Esophagus squamous epithelium (tissue), 5 donors: ENCODE data around the gene KNCN. TPM values are rescaled to one million over a fixed set of nuclear protein-coding genes. Genes with fewer than 3 reads are reported as not detected.

Experiments used
- DNase-seq: peaks from one replicate; lab custom pipeline; 2025; lab: John Stamatoyannopoulos, UW
- H3K27ac ChIP-seq, 4 donors: fragments of 200-600 bp; sonication (generic); one replicate each; pipeline ENCODE4 v1.5.1; 2016 to 2019; ENCODE audit warnings: mild to moderate bottlenecking in 1 of 4
- H3K27me3 ChIP-seq, 4 donors: fragments of 200-600 bp; sonication (generic); 1 replicate in 3 of 4; 2 replicates in 1 of 4; pipeline versions ENCODE4 v1.5.1 to v1.6.0; 2017 to 2021; ENCODE audit warnings: antibody characterized with exemption in 1 of 4
- H3K36me3 ChIP-seq, 3 donors: fragments of 200-600 bp; sonication (generic); one replicate each; pipeline ENCODE4 v1.5.1; 2016 to 2019
- H3K4me1 ChIP-seq, 3 donors: fragments of 200-600 bp; sonication (generic); one replicate each; pipeline ENCODE4 v1.5.1; 2017 to 2019
- H3K4me3 ChIP-seq, 4 donors: fragments of 200-600 bp; sonication (generic); 1 replicate in 3 of 4; 2 replicates in 1 of 4; pipeline ENCODE4 v1.5.1; 2016 to 2019; ENCODE audit warnings: mild to moderate bottlenecking in 2 of 4, moderate library complexity in 1 of 4
- H3K9me3 ChIP-seq, 3 donors: fragments of 200-600 bp; sonication (generic); one replicate each; pipeline ENCODE4 v1.5.1; 2016 to 2019
- CTCF ChIP-seq, 6 experiments: fragments of 450-650 bp in 4 of 6; fragments of 200-600 bp in 2 of 6; sonication (generic) in 2 of 6; IDR thresholded peaks; one replicate each; pipeline ENCODE4 v1.5.1; 2016 to 2019; ENCODE audit warnings: antibody characterized with exemption in 6 of 6, mild to moderate bottlenecking in 4 of 6, moderate library complexity in 4 of 6
- POLR2A ChIP-seq, 4 donors: fragments of 450-650 bp; IDR thresholded peaks; one replicate each; pipeline ENCODE4 v1.6.1; 2017; ENCODE audit warnings: antibody characterized with exemption in 4 of 4, mild to moderate bottlenecking in 4 of 4, moderate library complexity in 3 of 4
- WGBS, 2 donors: methylation state at CpG; one replicate each; pipeline ENCODE4 v1.1.5; 2018; 5-methylcytosine and 5-hydroxymethylcytosine counted together
- intact Hi-C: fragments of 100-400 bp; cut with DNase I; formaldehyde crosslinking; loops from one replicate; pipeline ENCODE4 v1.15.0; 2022
- total RNA-seq, 4 donors: library from RNA; depleted of rRNA; stranded (reverse); fragments of >200 nt; gene quantifications; one replicate each; pipeline ENCODE4 v1.1.0, GENCODE V29; 2016
- donor health status: DM: yes; HTN: yes; CAD: no.

The KNCN gene
- total RNA-seq, 4 donors from 2014 or later, result not detected

- no peak for TF ChIP-seq POLR2A (IDR thresholded peaks at IDR 0.05)
- TF ChIP-seq CTCF (IDR thresholded peaks at IDR 0.05), result no peak
- no peak for DNase-seq
- Histone ChIP-seq H3K4me3 (no peak overlapping the region), H3K9me3 (no peaks in the 10 kb centered on the region), H3K36me3 (peaks cover 14 to 63% (median 32%) of the 10 kb centered on the region in 3 donors), H3K27ac (peak overlapping the region in 2 of 4 donors; percentile 39 to 80), H3K4me1 (peaks cover 0 to 21% (median 0%) of the 10 kb centered on the region in 3 donors), H3K27me3 (no peaks in the 10 kb centered on the region)
- 78 to 87% methylated on average over 5 of the region's 5 CpGs for WGBS, 2 donors
- intact Hi-C loops, result no loop called here
These were observed 42.6 kb upstream of the KNCN start for GRCh38 chr1:46594063-46594462.

- no peak overlapping the region for H3K27ac ChIP-seq
These were observed 41.4 kb upstream of the KNCN start for GRCh38 chr1:46592823-46593222.

GRCh38 chr1:46589529-46589928, 38.1 kb upstream of the KNCN start:
- Histone ChIP-seq H3K9me3 (no peaks in the 10 kb centered on the region), H3K27ac (no peak overlapping the region), H3K36me3 (peaks cover 24 to 97% (median 35%) of the 10 kb centered on the region in 3 donors), H3K4me1 (peaks cover 0 to 1% (median 0%) of the 10 kb centered on the region in 3 donors), H3K27me3 (no peaks in the 10 kb centered on the region), H3K4me3 (no peak overlapping the region)
- intact Hi-C loops, result no loop called here
- TF ChIP-seq CTCF (IDR thresholded peaks at IDR 0.05), result no peak
- TF ChIP-seq POLR2A (IDR thresholded peaks at IDR 0.05), result no peak
- 89 to 92% methylated on average over 3 of the region's 3 CpGs for WGBS, 2 donors
- DNase-seq, result no peak

More at GRCh38 chr1:46592823-46593222, 41.4 kb upstream of the KNCN start:
- H3K27me3 ChIP-seq, result no peaks in the 10 kb centered on the region
- H3K9me3 ChIP-seq, result no peaks in the 10 kb centered on the region
- WGBS, 2 donors, result 82 to 84% methylated on average over 4 of the region's 4 CpGs
- no peak for DNase-seq
- intact Hi-C loops, result no loop called here
- H3K4me3 ChIP-seq, result no peak overlapping the region
- TF ChIP-seq CTCF (IDR thresholded peaks at IDR 0.05) (no peak), POLR2A (IDR thresholded peaks at IDR 0.05) (no peak)
- H3K4me1 ChIP-seq, result peaks cover 0 to 16% (median 0%) of the 10 kb centered on the region in 3 donors
- peaks cover 15 to 73% (median 35%) of the 10 kb centered on the region in 3 donors for H3K36me3 ChIP-seq

- H3K4me3 ChIP-seq, result no peak overlapping the region
- no peak overlapping the region for H3K27ac ChIP-seq
- no peaks in the 10 kb centered on the region for H3K9me3 ChIP-seq
- peaks cover 0 to 6% (median 0%) of the 10 kb centered on the region in 3 donors for H3K4me1 ChIP-seq
- WGBS, 2 donors, result 76 to 92% methylated on average over 4 to 7 of the region's 7 CpGs
- H3K36me3 ChIP-seq, result peaks cover 26 to 97% (median 33%) of the 10 kb centered on the region in 3 donors
- DNase-seq, result no peak
- TF ChIP-seq CTCF (IDR thresholded peaks at IDR 0.05), result no peak
- no peak for TF ChIP-seq POLR2A (IDR thresholded peaks at IDR 0.05)
- intact Hi-C loops, result no loop called here
- H3K27me3 ChIP-seq, result no peaks in the 10 kb centered on the region
These were observed 35.6 kb upstream of the KNCN start for GRCh38 chr1:46587069-46587468.

GRCh38 chr1:46585312-46585938, 34.0 kb upstream of the KNCN start:
- Histone ChIP-seq H3K27me3 (no peaks in the 10 kb centered on the region), H3K9me3 (no peaks in the 10 kb centered on the region), H3K36me3 (peaks cover 19 to 97% (median 26%) of the 10 kb centered on the region in 3 donors), H3K4me3 (no peak overlapping the region), H3K4me1 (peaks cover 0 to 11% (median 2%) of the 10 kb centered on the region in 3 donors), H3K27ac (no peak overlapping the region)
- no peak for TF ChIP-seq CTCF (IDR thresholded peaks at IDR 0.05)
- no peak for TF ChIP-seq POLR2A (IDR thresholded peaks at IDR 0.05)
- intact Hi-C loops, result no loop called here
- WGBS, 2 donors, result 88 to 90% methylated on average over 12 of the region's 12 CpGs
- no peak for DNase-seq
